DND-41 (cell line): ENCODE data around the gene GTF2H2C_2.
A peak's percentile ranks its signal among the peaks of the same experiment; 100 is the strongest.
"Not testable (repeated sequence)": the region's sequence is repeated elsewhere in the genome, so short reads cannot be mapped to it uniquely, and the experiment has no call there.

ENCODE experiments used
- ATAC-seq: fragments of 200-7000 bp; cut with Tn5 transposase; 3 replicates; pipeline ENCODE4 v1.9.1; 2021; ENCODE audit warnings: low read depth; ENCODE audit not compliant: insufficient read depth
- DNase-seq: peaks from one replicate; pipeline ENCODE4 v3.0.0-alpha.2; 2020
- H2AFZ ChIP-seq: 2 replicates; pipeline ENCODE4 v1.6.0; 2012; ENCODE audit warnings: low read depth, low read length
- H3K27ac ChIP-seq: 2 replicates; pipeline ENCODE4 v1.5.1; 2012; ENCODE audit warnings: low read length, inconsistent platforms
- H3K27me3 ChIP-seq: fragments of 200-600 bp; sonication (generic); 2 replicates; pipeline ENCODE4 v1.6.0; 2012; ENCODE audit warnings: low read length, mild to moderate bottlenecking, inconsistent platforms; ENCODE audit not compliant: insufficient read depth, poor library complexity
- H3K36me3 ChIP-seq: 2 replicates; pipeline ENCODE4 v1.5.1; 2012; ENCODE audit warnings: low read length, inconsistent platforms; ENCODE audit not compliant: insufficient read depth
- H3K4me1 ChIP-seq: 2 replicates; pipeline ENCODE4 v1.5.1; 2012; ENCODE audit warnings: mild to moderate bottlenecking, low read length; ENCODE audit not compliant: insufficient read depth
- H3K4me2 ChIP-seq: 2 replicates; pipeline ENCODE4 v1.6.0; 2012; ENCODE audit warnings: mild to moderate bottlenecking, moderate library complexity, low read length, inconsistent platforms; ENCODE audit not compliant: insufficient read depth
- H3K4me3 ChIP-seq, 2 experiments: fragments of 200-600 bp in 1 of 2; shearing (Covaris generic) in 1 of 2; 2 replicates each; pipeline ENCODE4 v1.5.1; 2012 to 2016; ENCODE audit warnings: inconsistent platforms in 2 of 2, low read length in 2 of 2, mild to moderate bottlenecking in 2 of 2, low read depth in 1 of 2, moderate library complexity in 1 of 2
- H3K79me2 ChIP-seq: 2 replicates; pipeline ENCODE4 v1.6.0; 2012; ENCODE audit warnings: low read length, inconsistent platforms; ENCODE audit not compliant: insufficient read depth
- H3K9ac ChIP-seq: 2 replicates; pipeline ENCODE4 v1.6.0; 2012; ENCODE audit warnings: low read depth, mild to moderate bottlenecking, inconsistent platforms, low read length, moderate library complexity
- H3K9me3 ChIP-seq: 2 replicates; pipeline ENCODE4 v1.5.1; 2012; ENCODE audit warnings: low read length, moderate library complexity, mild to moderate bottlenecking, inconsistent platforms; ENCODE audit not compliant: insufficient read depth, severe bottlenecking
- H4K20me1 ChIP-seq: 2 replicates; pipeline ENCODE4 v1.6.0; 2012; ENCODE audit warnings: low read length; ENCODE audit not compliant: insufficient read depth

GTF2H2C_2 gene

DNA sequence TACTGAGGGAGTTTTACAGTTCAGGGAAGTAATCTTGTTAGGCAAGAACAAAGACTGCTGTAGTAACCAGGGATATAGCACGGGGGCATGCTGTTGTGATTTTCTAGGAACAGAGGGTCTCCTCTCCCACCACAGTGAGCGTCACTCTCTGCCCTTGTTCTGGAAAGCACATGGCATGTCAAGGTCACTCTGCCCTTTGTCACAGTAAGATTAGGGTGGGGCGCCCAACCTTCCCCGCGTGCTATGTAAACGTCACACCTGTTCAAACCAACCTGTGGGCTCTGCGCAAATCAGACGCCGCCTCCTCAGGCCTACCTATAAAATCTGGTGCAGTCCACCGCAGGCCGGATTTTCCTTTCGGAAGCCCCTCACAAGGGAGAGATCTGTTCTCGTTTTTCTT, 44.0 kb downstream of the GTF2H2C_2 start:
- H3K79me2 ChIP-seq, H3K9me3 ChIP-seq, H3K27me3 ChIP-seq, H3K4me2 ChIP-seq, H3K27ac ChIP-seq, H3K4me1 ChIP-seq, H3K9ac ChIP-seq, H2AFZ ChIP-seq, H3K4me3 ChIP-seq, H4K20me1 ChIP-seq, H3K36me3 ChIP-seq, ATAC-seq, DNase-seq: not testable (repeated sequence)

DNA sequence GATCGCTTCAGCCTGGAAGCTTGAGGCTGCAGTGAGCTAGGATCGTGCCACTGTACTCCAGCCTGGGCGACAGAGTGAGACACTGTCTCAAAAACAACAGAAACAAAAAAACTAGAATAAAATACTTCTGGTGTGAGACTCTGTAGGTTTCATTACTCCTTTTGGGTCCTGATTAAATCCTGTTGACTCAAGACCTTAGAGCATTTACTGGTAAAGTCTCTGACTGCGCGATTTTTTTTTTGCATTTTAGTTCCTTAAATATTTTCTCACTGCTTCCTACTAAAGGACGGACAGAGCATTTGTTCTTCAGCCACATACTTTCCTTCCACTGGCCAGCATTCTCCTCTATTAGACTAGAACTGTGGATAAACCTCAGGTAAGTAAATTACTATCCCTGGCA, 46.8 kb downstream of the GTF2H2C_2 start:
- DNase-seq, H3K79me2 ChIP-seq, H3K9me3 ChIP-seq, H2AFZ ChIP-seq, H3K27me3 ChIP-seq, H3K4me2 ChIP-seq, H3K4me1 ChIP-seq, ATAC-seq, H3K36me3 ChIP-seq, H3K9ac ChIP-seq, H4K20me1 ChIP-seq, H3K4me3 ChIP-seq, H3K27ac ChIP-seq: not testable (repeated sequence)

DNA sequence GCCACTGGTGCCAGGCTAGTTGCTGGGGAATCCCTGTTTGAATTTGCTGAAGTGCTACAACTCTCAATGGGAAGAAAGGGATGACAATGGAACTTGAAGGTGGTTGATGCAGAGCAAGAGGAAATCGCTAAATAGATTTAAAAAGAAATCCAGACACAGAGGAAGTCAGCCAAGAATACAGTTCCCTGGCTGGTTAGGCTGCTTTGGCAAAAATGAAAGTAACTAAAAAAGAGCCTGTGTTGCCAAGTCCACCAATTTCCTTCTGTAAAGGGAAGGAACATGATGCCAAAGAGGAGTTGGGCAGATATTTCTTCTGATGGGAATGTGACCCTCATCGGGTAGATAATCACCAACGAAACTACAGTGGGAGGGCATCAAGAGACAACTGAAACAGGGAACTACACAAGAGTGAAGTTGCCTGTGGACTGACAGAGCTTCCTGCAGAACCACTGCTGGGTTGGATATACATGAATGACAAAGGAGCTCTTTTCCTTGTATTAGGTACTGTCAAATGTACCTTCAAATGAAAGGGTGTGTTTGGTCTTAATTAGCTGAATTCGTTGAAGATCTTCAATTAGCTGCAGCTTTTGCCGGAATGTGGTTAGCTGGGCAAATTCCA, 49.0 kb downstream of the GTF2H2C_2 start:
- peak; percentile 67; the same call in 2 of the 3 replicates for ATAC-seq
- not testable (repeated sequence) for H2AFZ ChIP-seq, H3K27ac ChIP-seq, H4K20me1 ChIP-seq, H3K27me3 ChIP-seq, H3K4me2 ChIP-seq, H3K4me3 ChIP-seq, H3K4me1 ChIP-seq, H3K79me2 ChIP-seq, H3K9me3 ChIP-seq, H3K36me3 ChIP-seq, DNase-seq, H3K9ac ChIP-seq

DNA sequence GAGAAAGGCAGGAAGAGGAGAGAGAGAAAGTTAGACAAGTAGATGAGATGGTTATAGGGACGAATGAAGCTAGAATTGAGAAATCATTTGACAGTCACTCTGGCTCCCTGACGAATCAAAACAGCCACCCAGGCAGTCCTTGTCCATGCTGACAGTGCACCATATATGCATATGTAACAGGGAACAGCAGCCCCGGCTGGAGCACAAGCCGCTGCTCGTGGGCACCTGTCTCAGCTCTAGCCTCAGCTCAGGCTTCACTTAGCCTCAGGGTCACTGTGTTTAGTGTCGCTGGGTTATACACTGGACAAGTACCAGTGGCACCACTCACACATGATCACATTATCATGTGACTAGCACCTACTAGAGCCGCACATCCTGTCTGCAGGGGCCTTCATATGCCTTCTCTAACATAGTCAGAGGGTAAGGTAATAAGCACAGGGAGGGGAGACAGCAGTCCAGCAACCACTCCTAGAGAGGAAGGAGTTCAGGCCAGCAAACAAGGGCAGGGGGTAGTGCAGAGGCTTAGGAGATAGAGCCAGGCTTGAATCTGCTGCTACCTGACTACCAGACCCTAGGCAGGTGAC, 54.9 kb downstream of the GTF2H2C_2 start:
- not testable (repeated sequence) for H3K4me3 ChIP-seq, H3K4me1 ChIP-seq, H3K4me2 ChIP-seq, ATAC-seq, H3K79me2 ChIP-seq, DNase-seq, H3K36me3 ChIP-seq, H3K27me3 ChIP-seq, H3K27ac ChIP-seq, H3K9ac ChIP-seq, H4K20me1 ChIP-seq, H2AFZ ChIP-seq, H3K9me3 ChIP-seq
